ENCODE data around the gene RUSC2. TPM values are rescaled to one million over a fixed set of nuclear protein-coding genes. Genes with fewer than 3 reads are reported as not detected.

The RUSC2 gene, protein sequence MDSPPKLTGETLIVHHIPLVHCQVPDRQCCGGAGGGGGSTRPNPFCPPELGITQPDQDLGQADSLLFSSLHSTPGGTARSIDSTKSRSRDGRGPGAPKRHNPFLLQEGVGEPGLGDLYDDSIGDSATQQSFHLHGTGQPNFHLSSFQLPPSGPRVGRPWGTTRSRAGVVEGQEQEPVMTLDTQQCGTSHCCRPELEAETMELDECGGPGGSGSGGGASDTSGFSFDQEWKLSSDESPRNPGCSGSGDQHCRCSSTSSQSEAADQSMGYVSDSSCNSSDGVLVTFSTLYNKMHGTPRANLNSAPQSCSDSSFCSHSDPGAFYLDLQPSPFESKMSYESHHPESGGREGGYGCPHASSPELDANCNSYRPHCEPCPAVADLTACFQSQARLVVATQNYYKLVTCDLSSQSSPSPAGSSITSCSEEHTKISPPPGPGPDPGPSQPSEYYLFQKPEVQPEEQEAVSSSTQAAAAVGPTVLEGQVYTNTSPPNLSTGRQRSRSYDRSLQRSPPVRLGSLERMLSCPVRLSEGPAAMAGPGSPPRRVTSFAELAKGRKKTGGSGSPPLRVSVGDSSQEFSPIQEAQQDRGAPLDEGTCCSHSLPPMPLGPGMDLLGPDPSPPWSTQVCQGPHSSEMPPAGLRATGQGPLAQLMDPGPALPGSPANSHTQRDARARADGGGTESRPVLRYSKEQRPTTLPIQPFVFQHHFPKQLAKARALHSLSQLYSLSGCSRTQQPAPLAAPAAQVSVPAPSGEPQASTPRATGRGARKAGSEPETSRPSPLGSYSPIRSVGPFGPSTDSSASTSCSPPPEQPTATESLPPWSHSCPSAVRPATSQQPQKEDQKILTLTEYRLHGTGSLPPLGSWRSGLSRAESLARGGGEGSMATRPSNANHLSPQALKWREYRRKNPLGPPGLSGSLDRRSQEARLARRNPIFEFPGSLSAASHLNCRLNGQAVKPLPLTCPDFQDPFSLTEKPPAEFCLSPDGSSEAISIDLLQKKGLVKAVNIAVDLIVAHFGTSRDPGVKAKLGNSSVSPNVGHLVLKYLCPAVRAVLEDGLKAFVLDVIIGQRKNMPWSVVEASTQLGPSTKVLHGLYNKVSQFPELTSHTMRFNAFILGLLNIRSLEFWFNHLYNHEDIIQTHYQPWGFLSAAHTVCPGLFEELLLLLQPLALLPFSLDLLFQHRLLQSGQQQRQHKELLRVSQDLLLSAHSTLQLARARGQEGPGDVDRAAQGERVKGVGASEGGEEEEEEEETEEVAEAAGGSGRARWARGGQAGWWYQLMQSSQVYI (N-terminal part only)
- 59.4 and 67.1 TPM in 2 replicates for total RNA-seq
- long read RNA-seq, partial matches to known transcripts = 3 of 11 reads
- long read RNA-seq, other reads (novel, unspliced or antisense) = 8 of 11 reads

DNA sequence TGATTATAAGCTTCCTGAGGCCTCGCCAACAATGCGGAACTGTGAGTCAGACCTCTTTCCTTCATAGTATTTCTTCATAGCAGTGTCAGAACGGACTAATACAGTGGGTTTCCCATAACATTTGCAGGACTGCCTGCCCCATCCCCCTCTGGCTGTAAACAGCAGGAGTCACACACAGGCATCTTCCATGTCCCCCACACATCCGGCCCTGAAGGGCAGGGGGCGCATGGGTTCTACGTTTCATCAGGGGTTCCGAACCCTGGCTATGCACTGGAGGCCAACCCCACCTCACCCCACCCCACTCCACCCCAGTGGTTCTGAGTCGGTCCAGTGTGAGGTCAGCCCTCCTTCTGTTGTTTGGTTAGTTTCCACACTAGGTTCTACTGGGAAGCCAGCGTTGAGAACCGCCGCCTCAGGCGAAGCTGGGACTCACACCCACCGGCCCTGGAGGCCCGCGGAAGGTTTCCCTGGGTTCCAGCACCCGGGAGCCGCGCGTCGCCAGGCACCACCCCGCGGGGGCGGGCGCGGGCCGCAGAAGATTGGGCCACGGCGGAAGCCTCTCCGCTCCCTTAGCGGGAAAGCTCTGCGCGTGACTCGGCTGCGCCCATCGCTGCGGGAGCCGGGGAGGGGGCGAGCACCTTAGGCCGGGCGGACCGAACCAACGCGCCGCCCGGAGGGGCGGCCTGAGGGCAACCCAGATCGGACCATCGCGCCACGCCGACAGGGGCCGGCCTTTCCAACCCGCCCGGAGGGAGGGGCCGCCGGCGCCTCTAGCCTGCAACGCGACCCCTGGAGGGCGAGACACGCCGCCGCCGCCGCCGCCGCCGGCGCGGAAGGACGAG lies at the start of gene RUSC2:
TSS of gene RUSC2 (plus strand) at position 799 of the 842 bp plus-strand sequence. CDS start 56,411 bp downstream, outside the sequence.
- Mint-ChIP-seq H3K27me3 (ENCODE audit: unreplicated experiment) (no peaks in the 10 kb centered on the region), H3K9me3 (ENCODE audit: unreplicated experiment) (no peaks in the 10 kb centered on the region), H3K4me1 (ENCODE audit: unreplicated experiment) (peaks cover 42% of the 10 kb centered on the region), H3K4me3 (ENCODE audit: unreplicated experiment) (peak within 1 kb of the TSS; percentile 96), H3K36me3 (ENCODE audit: unreplicated experiment) (peaks cover 3% of the 10 kb centered on the region), H3K27ac (ENCODE audit: unreplicated experiment) (peak within 1 kb of the TSS; percentile 96)
- TF ChIP-seq, protein P1, sequence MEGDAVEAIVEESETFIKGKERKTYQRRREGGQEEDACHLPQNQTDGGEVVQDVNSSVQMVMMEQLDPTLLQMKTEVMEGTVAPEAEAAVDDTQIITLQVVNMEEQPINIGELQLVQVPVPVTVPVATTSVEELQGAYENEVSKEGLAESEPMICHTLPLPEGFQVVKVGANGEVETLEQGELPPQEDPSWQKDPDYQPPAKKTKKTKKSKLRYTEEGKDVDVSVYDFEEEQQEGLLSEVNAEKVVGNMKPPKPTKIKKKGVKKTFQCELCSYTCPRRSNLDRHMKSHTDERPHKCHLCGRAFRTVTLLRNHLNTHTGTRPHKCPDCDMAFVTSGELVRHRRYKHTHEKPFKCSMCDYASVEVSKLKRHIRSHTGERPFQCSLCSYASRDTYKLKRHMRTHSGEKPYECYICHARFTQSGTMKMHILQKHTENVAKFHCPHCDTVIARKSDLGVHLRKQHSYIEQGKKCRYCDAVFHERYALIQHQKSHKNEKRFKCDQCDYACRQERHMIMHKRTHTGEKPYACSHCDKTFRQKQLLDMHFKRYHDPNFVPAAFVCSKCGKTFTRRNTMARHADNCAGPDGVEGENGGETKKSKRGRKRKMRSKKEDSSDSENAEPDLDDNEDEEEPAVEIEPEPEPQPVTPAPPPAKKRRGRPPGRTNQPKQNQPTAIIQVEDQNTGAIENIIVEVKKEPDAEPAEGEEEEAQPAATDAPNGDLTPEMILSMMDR (IDR thresholded peaks at IDR 0.05) = peak; percentile 58
- peak; percentile 95 for DNase-seq (ENCODE audit: extremely low spot score, unreplicated experiment)

DNA sequence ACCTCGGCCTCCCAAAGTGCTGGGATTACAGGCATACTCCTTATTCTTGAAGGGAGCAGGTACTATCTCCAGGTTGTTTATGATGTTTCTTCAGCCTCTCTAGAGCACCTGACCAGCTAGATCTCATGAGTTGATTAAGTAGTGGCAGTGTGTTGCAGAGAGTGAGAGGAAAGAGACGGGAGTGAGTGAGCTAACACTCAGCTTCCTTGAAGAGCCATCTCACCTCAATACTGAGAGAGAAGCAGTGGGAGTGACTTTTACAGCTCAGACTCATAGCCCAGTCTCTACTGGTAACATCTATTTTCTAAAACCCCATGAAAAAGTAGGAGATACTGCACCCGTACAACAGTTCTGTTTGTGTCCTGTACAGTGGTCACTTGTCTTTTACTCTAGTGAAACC lies 43.9 kb upstream of the RUSC2 start:
- DNase-seq (ENCODE audit: extremely low spot score, unreplicated experiment) = no peak
- TF ChIP-seq, protein P1 (IDR thresholded peaks at IDR 0.05) = no peak
- Mint-ChIP-seq H3K27me3 (ENCODE audit: unreplicated experiment) (peaks cover 46% of the 10 kb centered on the region), H3K4me3 (ENCODE audit: unreplicated experiment) (no peak overlapping the region), H3K36me3 (ENCODE audit: unreplicated experiment) (no peaks in the 10 kb centered on the region), H3K9me3 (ENCODE audit: unreplicated experiment) (no peaks in the 10 kb centered on the region), H3K27ac (ENCODE audit: unreplicated experiment) (no peak overlapping the region), H3K4me1 (ENCODE audit: unreplicated experiment) (peaks cover 3% of the 10 kb centered on the region)

DNA sequence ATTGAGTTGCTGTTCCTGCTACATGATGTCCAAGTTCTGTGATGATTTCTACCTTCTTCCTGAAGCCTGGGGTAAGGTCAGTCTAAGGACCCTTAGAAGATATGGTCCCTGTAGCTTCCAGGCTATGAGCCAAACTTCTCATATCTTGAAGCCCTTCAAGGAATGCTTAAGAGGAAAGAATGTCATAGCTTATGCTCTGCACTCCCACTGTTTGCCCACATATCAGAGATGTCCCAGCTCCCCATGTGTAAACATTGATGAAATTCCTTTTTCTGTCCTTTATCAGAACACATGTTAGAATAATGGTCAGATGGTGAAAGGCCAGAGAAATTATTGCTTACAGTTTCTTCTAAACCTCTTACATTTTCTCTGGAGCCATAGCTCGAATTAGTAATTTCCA lies 41.4 kb upstream of the RUSC2 start:
- TF ChIP-seq, protein P1 (IDR thresholded peaks at IDR 0.05) = no peak
- no peak overlapping the region for H3K4me3 Mint-ChIP-seq (ENCODE audit: unreplicated experiment)
- peaks cover 62% of the 10 kb centered on the region for H3K27me3 Mint-ChIP-seq (ENCODE audit: unreplicated experiment)
- peaks cover 3% of the 10 kb centered on the region for H3K4me1 Mint-ChIP-seq (ENCODE audit: unreplicated experiment)
- H3K27ac Mint-ChIP-seq (ENCODE audit: unreplicated experiment) = no peak overlapping the region
- no peaks in the 10 kb centered on the region for H3K9me3 Mint-ChIP-seq (ENCODE audit: unreplicated experiment)
- H3K36me3 Mint-ChIP-seq (ENCODE audit: unreplicated experiment) = no peaks in the 10 kb centered on the region
- no peak for DNase-seq (ENCODE audit: extremely low spot score, unreplicated experiment)

DNA sequence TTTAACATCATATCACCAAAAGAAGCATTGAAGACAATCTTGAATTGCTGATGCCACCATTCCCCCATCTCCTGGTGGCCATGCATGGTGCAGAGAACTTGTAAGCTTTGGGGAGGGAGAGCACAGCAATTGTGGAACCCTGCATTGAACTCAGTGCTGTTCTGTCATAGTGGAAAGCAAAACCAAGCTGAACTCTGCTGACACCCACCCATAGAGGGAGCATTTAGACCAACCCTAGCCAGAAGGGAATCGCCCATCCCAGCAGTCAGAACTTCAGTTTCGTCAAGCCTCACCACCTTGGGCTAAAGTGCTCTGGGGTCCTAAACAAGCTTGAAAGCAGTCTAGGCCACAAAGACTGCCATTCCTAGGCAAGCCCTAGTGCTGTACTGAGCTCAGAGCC lies 37.4 kb upstream of the RUSC2 start:
- H3K27ac Mint-ChIP-seq (ENCODE audit: unreplicated experiment) = no peak overlapping the region
- H3K36me3 Mint-ChIP-seq (ENCODE audit: unreplicated experiment) = no peaks in the 10 kb centered on the region
- H3K4me3 Mint-ChIP-seq (ENCODE audit: unreplicated experiment) = no peak overlapping the region
- H3K27me3 Mint-ChIP-seq (ENCODE audit: unreplicated experiment) = peaks cover 72% of the 10 kb centered on the region
- H3K4me1 Mint-ChIP-seq (ENCODE audit: unreplicated experiment) = peaks cover 3% of the 10 kb centered on the region
- TF ChIP-seq, protein P1 (IDR thresholded peaks at IDR 0.05) = no peak
- H3K9me3 Mint-ChIP-seq (ENCODE audit: unreplicated experiment) = peaks cover 5% of the 10 kb centered on the region
- DNase-seq (ENCODE audit: extremely low spot score, unreplicated experiment) = no peak

Data from osteocyte (in vitro differentiated cells).